Metanephros (tissue), 2 donors: ENCODE measurements around the gene TMPO. TPM values are rescaled to one million over a fixed set of nuclear protein-coding genes. Genes with fewer than 3 reads are reported as not detected.

Source experiments
- small RNA-seq: library from RNA; depleted of rRNA; stranded (forward); fragments of <200 nt; gene quantifications from one replicate; pipeline ENCODE3, GENCODE V24; 2014; ENCODE audit warnings: low replicate concordance
- total RNA-seq: library from RNA; depleted of rRNA; stranded (reverse); fragments of >200 nt; gene quantifications from one replicate; pipeline ENCODE4 v1.2.3, GENCODE V29; 2014

The TMPO gene
- total RNA-seq: 153 TPM

GRCh38 chr12:98515287-98516110, at the start of gene TMPO:
Gene TMPO (plus strand): TSS chr12:98515590. CDS start chr12:98515868, 278 bp downstream.

GRCh38 chr12:98593351-98594049, 78.1 kb downstream of the TMPO start, which contains the start of gene SLC25A3:
Gene SLC25A3 (plus strand): TSS chr12:98593686. CDS start chr12:98593979, 293 bp downstream.

Small RNA genes lying within 50 kb of the gene (small RNA-seq; reads per million reads assigned to genes)
- 9.6 reads per million, percentile 95 among the genes with 10 or more reads in this experiment for gene SNORA53

Other genes with a start within 250 kb of the TMPO start
- gene SLC25A3, start 78.1 kb downstream of the TMPO start, total RNA-seq: 578 TPM
- gene IKBIP, start 129.2 kb downstream of the TMPO start, total RNA-seq: 14.3 TPM
- gene APAF1, start 129.7 kb downstream of the TMPO start, total RNA-seq: 35.5 TPM